HCT116 (cell line): ENCODE results near the gene CCL28. TPM values are rescaled to one million over a fixed set of nuclear protein-coding genes. Genes with fewer than 3 reads are reported as not detected.

Experiments used
- ATAC-seq: fragments of 200-7000 bp; cut with Tn5 transposase; 2 replicates; pipeline ENCODE4 v1.9.1; 2020; ENCODE audit warnings: mild to moderate bottlenecking, moderate library complexity
- BruUV-seq: library from RNA; stranded (reverse); fragments of 400-500 nt; replicated peaks from 2 replicates; lab custom pipeline; 2021; lab: Mats Ljungman, UMichigan
- CTCF ChIA-PET: fragments of 300-600 bp; sonication (Branson Sonifier 250); formaldehyde crosslinking; loops from one replicate; lab custom pipeline; 2021; ENCODE audit warnings: antibody characterized with exemption; lab: Charles Lee
- POLR2A ChIA-PET: fragments of 300-600, 350-600 bp; sonication (Branson Sonifier 250); formaldehyde crosslinking; loops from one replicate; lab custom pipeline; 2021; ENCODE audit warnings: antibody characterized with exemption; lab: Charles Lee
- RAD21 ChIA-PET, 2 experiments: fragments of 300-600 bp; sonication (Branson Sonifier 250); formaldehyde crosslinking; loops; one replicate each; lab custom pipeline; 2023; ENCODE audit warnings: low total read pairs in 2 of 2; ENCODE audit not compliant: uncharacterized antibody in 2 of 2, unreplicated experiment in 2 of 2, low non-redundant PET in 1 of 2; lab: Charles Lee
- DNase-seq: peaks from one replicate; pipeline ENCODE4 v3.0.0-alpha.2; 2010; ENCODE audit warnings: low read depth, low spot score
- H2AFZ ChIP-seq: fragments of 200-600 bp; shearing (Covaris generic), sonication (generic); 2 replicates; pipeline ENCODE4 v1.6.1; 2017; ENCODE audit warnings: low read depth, mixed run types, mixed read lengths, antibody characterized with exemption, low read length; ENCODE audit not compliant: poor library complexity, severe bottlenecking
- H3K27ac ChIP-seq: 2 replicates; pipeline ENCODE4 v1.5.1; 2012; ENCODE audit warnings: low read depth, low read length
- H3K27me3 ChIP-seq: fragments of 200-600 bp; sonication (generic); 2 replicates; pipeline ENCODE4 v1.6.1; 2016; ENCODE audit warnings: mixed run types, low read length, mixed read lengths; ENCODE audit not compliant: insufficient read depth
- H3K36me3 ChIP-seq, 2 experiments: fragments of 200-500 bp in 1 of 2; fragments of 200-600 bp in 1 of 2; sonication (Bioruptor generic) in 1 of 2; sonication (generic) in 1 of 2; 2 replicates each; pipeline versions ENCODE4 v1.5.1 to v1.6.1; 2014 to 2016; ENCODE audit warnings: low read length in 2 of 2, inconsistent platforms in 1 of 2, mixed read lengths in 1 of 2, mixed run types in 1 of 2; ENCODE audit not compliant: insufficient read depth in 2 of 2, control insufficient read depth in 1 of 2
- H3K4me1 ChIP-seq, 2 experiments: fragments of 200-600 bp in 1 of 2; sonication (generic) in 1 of 2; 2 replicates each; pipeline versions ENCODE4 v1.5.1 to v1.6.1; 2012 to 2017; ENCODE audit warnings: low read length in 2 of 2, inconsistent platforms in 1 of 2, mild to moderate bottlenecking in 1 of 2, mixed read lengths in 1 of 2, mixed run types in 1 of 2, moderate library complexity in 1 of 2; ENCODE audit not compliant: insufficient read depth in 2 of 2, control insufficient read depth in 1 of 2
- H3K4me2 ChIP-seq: fragments of 200-600 bp; sonication (generic); 2 replicates; pipeline ENCODE4 v1.6.1; 2017; ENCODE audit warnings: mixed run types, low read length, mixed read lengths
- H3K4me3 ChIP-seq, 2 experiments: fragments of 200-600 bp in 1 of 2; sonication (generic) in 1 of 2; replicated peaks in 1 of 2; 2 replicates each; pipeline ENCODE4 v1.5.1; 2011 to 2016; ENCODE audit warnings: low read length in 2 of 2, control low read depth in 1 of 2, low read depth in 1 of 2, mild to moderate bottlenecking in 1 of 2, mixed read lengths in 1 of 2, mixed run types in 1 of 2
- H3K79me2 ChIP-seq: fragments of 200-600 bp; sonication (generic); 2 replicates; pipeline ENCODE4 v1.6.1; 2017; ENCODE audit warnings: mild to moderate bottlenecking, mixed run types, low read length, moderate library complexity, mixed read lengths; ENCODE audit not compliant: insufficient read depth
- H3K9ac ChIP-seq: fragments of 200-600 bp; sonication (generic); 2 replicates; pipeline ENCODE4 v1.6.1; 2016; ENCODE audit warnings: low read length, mixed read lengths
- H3K9me2 ChIP-seq: fragments of 200-600 bp; sonication (generic), shearing (Covaris generic); 2 replicates; pipeline ENCODE4 v1.6.1; 2017; ENCODE audit warnings: mixed run types, mild to moderate bottlenecking, moderate library complexity; ENCODE audit not compliant: insufficient read depth
- H3K9me3 ChIP-seq, 2 experiments: fragments of 200-500 bp in 1 of 2; fragments of 200-600 bp in 1 of 2; sonication (Bioruptor generic) in 1 of 2; sonication (generic) in 1 of 2; 2 replicates each; pipeline ENCODE4 v1.6.1; 2014 to 2017; ENCODE audit warnings: low read length in 2 of 2, mixed read lengths in 2 of 2, inconsistent platforms in 1 of 2, low read depth in 1 of 2, mild to moderate bottlenecking in 1 of 2, mixed run types in 1 of 2, moderate library complexity in 1 of 2; ENCODE audit not compliant: control insufficient read depth in 1 of 2, insufficient read depth in 1 of 2
- H4K20me1 ChIP-seq: fragments of 200-600 bp; sonication (generic), shearing (Covaris generic); 2 replicates; pipeline ENCODE4 v1.6.1; 2017; ENCODE audit warnings: mixed run types, mild to moderate bottlenecking, moderate library complexity; ENCODE audit not compliant: insufficient read depth
- CBX3 ChIP-seq: IDR thresholded peaks from 2 replicates; pipeline ENCODE4 v1.6.1; 2012; ENCODE audit warnings: low read depth
- CEBPB ChIP-seq: IDR thresholded peaks from 2 replicates; pipeline ENCODE4 v1.6.1; 2012; ENCODE audit warnings: low read depth
- EGR1 ChIP-seq: IDR thresholded peaks from 2 replicates; pipeline ENCODE4 v1.6.1; 2012; ENCODE audit warnings: low read depth
- ELF1 ChIP-seq: IDR thresholded peaks from 2 replicates; pipeline ENCODE4 v1.6.1; 2012; ENCODE audit warnings: low read depth, borderline replicate concordance
- EZH2 ChIP-seq: fragments of 200-600 bp; sonication (generic); IDR thresholded peaks from 2 replicates; pipeline ENCODE4 v1.6.1; 2017; ENCODE audit warnings: antibody characterized with exemption, mixed run types
- EZH2phosphoT487 ChIP-seq: fragments of 200-600 bp; IDR thresholded peaks from 2 replicates; pipeline ENCODE4 v1.6.1; 2018; ENCODE audit warnings: antibody characterized with exemption, borderline replicate concordance
- FOSL1 ChIP-seq: IDR thresholded peaks from 2 replicates; pipeline ENCODE4 v1.6.1; 2012; ENCODE audit warnings: low read depth
- JUND ChIP-seq: IDR thresholded peaks from 2 replicates; pipeline ENCODE4 v1.6.1; 2012
- POLR2AphosphoS5 ChIP-seq: IDR thresholded peaks from 2 replicates; pipeline ENCODE4 v1.6.1; 2011; ENCODE audit warnings: mild to moderate bottlenecking, low read depth, low read length, moderate library complexity
- RAD21 ChIP-seq: IDR thresholded peaks from 2 replicates; pipeline ENCODE4 v1.6.1; 2012; ENCODE audit warnings: low read depth, mild to moderate bottlenecking
- SIN3A ChIP-seq: IDR thresholded peaks from 2 replicates; pipeline ENCODE4 v1.6.1; 2012; ENCODE audit warnings: low read depth
- SP1 ChIP-seq: IDR thresholded peaks from 2 replicates; pipeline ENCODE4 v1.6.1; 2012; ENCODE audit warnings: low read depth
- SRF ChIP-seq: IDR thresholded peaks from 2 replicates; pipeline ENCODE4 v1.6.1; 2012; ENCODE audit warnings: low read depth
- TCF7L2 ChIP-seq: IDR thresholded peaks from 2 replicates; pipeline ENCODE4 v1.7.0; 2011; ENCODE audit warnings: borderline replicate concordance, inconsistent platforms; ENCODE audit not compliant: insufficient read depth, insufficient read length; ENCODE audit errors: extremely low read depth
- ZFX ChIP-seq: fragments of 450-650 bp; IDR thresholded peaks from 2 replicates; pipeline ENCODE4 v1.6.1; 2017
- ZNF274 ChIP-seq: fragments of 200-500 bp; sonication (Bioruptor generic); IDR thresholded peaks from 2 replicates; pipeline ENCODE4 v1.6.1; 2014; ENCODE audit warnings: mild to moderate bottlenecking, low read depth, low read length, inconsistent platforms
- intact Hi-C: fragments of 100-400 bp; cut with micrococcal nuclease; formaldehyde crosslinking; loops from 2 replicates; pipeline ENCODE4 v1.10.0; 2022
- total RNA-seq: library from RNA; stranded (reverse); gene quantifications from one replicate; pipeline ENCODE4 v1.2.1, GENCODE V29; 2021; ENCODE audit not compliant: unreplicated experiment
- TF ChIP-seq, protein P1 (sequence below), 3 experiments: fragments of 200-600 bp in 1 of 3; sonication (generic) in 1 of 3; IDR thresholded peaks in 2 of 3; conservative IDR thresholded peaks in 1 of 3; 2 replicates each; pipeline ENCODE4 v1.5.1; 2012 to 2017; ENCODE audit warnings: low read depth in 2 of 3, low read length in 2 of 3, antibody characterized with exemption in 1 of 3, borderline replicate concordance in 1 of 3, control low read depth in 1 of 3, mild to moderate bottlenecking in 1 of 3, mixed read lengths in 1 of 3, mixed run types in 1 of 3, moderate library complexity in 1 of 3; ENCODE audit not compliant: insufficient read depth in 1 of 3
- TF ChIP-seq, protein P2 (sequence below): IDR thresholded peaks from 2 replicates; pipeline ENCODE4 v1.6.1; 2012
- TF ChIP-seq, protein P3 (sequence below): IDR thresholded peaks from 2 replicates; pipeline ENCODE4 v1.6.1; 2012
- TF ChIP-seq, protein P4 (sequence below): IDR thresholded peaks from 2 replicates; pipeline ENCODE4 v1.6.1; 2012; ENCODE audit warnings: low read depth

CCL28 gene
- total RNA-seq, 1 experiment from 2014 or later = 0.25 TPM

DNA sequence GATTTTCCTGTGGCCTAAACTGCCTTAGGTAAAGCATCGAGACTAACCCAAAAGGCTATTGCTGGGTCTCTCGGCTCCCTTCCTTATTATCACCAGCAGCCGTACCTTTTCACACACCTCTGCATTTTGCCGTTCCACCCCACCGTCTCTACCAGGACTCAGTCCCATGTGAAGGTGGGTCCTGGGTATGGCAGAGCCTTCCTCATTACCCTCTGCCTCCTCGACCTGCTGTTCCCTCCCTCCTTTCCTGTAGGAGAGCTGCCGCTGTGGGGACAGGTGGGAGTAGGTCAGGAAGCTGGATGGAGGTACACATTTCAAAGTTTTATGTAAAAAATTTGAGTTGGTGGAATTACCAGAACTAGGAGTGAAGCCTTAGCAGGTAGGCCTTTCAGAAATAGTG is 1.8 kb downstream of the CCL28 start:
- Histone ChIP-seq H4K20me1 (no peaks in the 10 kb centered on the region), H3K9me2 (no peaks in the 10 kb centered on the region), H3K27ac (no peak overlapping the region), H3K9ac (no peak overlapping the region), H3K4me2 (no peak overlapping the region), H3K9me3 (no peaks in the 10 kb centered on the region), H3K27me3 (no peaks in the 10 kb centered on the region), H3K4me1 (no peaks in the 10 kb centered on the region), H3K36me3 (no peaks in the 10 kb centered on the region), H2AFZ (no peak overlapping the region), H3K79me2 (no peaks in the 10 kb centered on the region), H3K4me3 (no peak overlapping the region)
- ATAC-seq (no peak), DNase-seq (no peak)
- ChIA-PET RAD21 (no interaction called here), CTCF (interaction anchor here (1.5 kb wide), 1 partner anchor 74 kb away, joined by 9 read pairs; the partner anchor contains the start of gene TMEM267), POLR2A (no interaction called here)
- BruUV-seq = no TSS peak
- no peak for TF ChIP-seq EGR1
- no peak for TF ChIP-seq SP1
- TF ChIP-seq, protein P1, sequence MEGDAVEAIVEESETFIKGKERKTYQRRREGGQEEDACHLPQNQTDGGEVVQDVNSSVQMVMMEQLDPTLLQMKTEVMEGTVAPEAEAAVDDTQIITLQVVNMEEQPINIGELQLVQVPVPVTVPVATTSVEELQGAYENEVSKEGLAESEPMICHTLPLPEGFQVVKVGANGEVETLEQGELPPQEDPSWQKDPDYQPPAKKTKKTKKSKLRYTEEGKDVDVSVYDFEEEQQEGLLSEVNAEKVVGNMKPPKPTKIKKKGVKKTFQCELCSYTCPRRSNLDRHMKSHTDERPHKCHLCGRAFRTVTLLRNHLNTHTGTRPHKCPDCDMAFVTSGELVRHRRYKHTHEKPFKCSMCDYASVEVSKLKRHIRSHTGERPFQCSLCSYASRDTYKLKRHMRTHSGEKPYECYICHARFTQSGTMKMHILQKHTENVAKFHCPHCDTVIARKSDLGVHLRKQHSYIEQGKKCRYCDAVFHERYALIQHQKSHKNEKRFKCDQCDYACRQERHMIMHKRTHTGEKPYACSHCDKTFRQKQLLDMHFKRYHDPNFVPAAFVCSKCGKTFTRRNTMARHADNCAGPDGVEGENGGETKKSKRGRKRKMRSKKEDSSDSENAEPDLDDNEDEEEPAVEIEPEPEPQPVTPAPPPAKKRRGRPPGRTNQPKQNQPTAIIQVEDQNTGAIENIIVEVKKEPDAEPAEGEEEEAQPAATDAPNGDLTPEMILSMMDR (IDR thresholded peaks at IDR 0.05 in 2 of 3, conservative IDR thresholded peaks at IDR 0.05 in 1 of 3; ENCODE audit: borderline replicate concordance in 1 of 3, insufficient read depth in 1 of 3, low read depth in 2 of 3, low read length in 2 of 3) = no peak
- TF ChIP-seq TCF7L2 = no peak
- no peak for TF ChIP-seq RAD21
- TF ChIP-seq ELF1 = no peak
- TF ChIP-seq, protein P2, sequence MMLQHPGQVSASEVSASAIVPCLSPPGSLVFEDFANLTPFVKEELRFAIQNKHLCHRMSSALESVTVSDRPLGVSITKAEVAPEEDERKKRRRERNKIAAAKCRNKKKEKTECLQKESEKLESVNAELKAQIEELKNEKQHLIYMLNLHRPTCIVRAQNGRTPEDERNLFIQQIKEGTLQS = no peak
- TF ChIP-seq POLR2AphosphoS5 = no peak
- TF ChIP-seq CEBPB = no peak
- TF ChIP-seq SRF = no peak
- TF ChIP-seq, protein P3, sequence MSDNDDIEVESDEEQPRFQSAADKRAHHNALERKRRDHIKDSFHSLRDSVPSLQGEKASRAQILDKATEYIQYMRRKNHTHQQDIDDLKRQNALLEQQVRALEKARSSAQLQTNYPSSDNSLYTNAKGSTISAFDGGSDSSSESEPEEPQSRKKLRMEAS = no peak
- no peak for TF ChIP-seq EZH2phosphoT487
- TF ChIP-seq EZH2 = no peak
- TF ChIP-seq SIN3A = no peak
- TF ChIP-seq CBX3 = no peak
- TF ChIP-seq FOSL1 = no peak
- TF ChIP-seq, protein P4, sequence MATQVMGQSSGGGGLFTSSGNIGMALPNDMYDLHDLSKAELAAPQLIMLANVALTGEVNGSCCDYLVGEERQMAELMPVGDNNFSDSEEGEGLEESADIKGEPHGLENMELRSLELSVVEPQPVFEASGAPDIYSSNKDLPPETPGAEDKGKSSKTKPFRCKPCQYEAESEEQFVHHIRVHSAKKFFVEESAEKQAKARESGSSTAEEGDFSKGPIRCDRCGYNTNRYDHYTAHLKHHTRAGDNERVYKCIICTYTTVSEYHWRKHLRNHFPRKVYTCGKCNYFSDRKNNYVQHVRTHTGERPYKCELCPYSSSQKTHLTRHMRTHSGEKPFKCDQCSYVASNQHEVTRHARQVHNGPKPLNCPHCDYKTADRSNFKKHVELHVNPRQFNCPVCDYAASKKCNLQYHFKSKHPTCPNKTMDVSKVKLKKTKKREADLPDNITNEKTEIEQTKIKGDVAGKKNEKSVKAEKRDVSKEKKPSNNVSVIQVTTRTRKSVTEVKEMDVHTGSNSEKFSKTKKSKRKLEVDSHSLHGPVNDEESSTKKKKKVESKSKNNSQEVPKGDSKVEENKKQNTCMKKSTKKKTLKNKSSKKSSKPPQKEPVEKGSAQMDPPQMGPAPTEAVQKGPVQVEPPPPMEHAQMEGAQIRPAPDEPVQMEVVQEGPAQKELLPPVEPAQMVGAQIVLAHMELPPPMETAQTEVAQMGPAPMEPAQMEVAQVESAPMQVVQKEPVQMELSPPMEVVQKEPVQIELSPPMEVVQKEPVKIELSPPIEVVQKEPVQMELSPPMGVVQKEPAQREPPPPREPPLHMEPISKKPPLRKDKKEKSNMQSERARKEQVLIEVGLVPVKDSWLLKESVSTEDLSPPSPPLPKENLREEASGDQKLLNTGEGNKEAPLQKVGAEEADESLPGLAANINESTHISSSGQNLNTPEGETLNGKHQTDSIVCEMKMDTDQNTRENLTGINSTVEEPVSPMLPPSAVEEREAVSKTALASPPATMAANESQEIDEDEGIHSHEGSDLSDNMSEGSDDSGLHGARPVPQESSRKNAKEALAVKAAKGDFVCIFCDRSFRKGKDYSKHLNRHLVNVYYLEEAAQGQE = no peak
- no peak for TF ChIP-seq ZFX
- no peak for TF ChIP-seq JUND
- no peak for TF ChIP-seq ZNF274
- intact Hi-C loops = no loop called here
